IMR-90 (cell line): ENCODE data around the gene LEF1. TPM values are rescaled to one million over a fixed set of nuclear protein-coding genes. Genes with fewer than 3 reads are reported as not detected.

Experiments used
- ATAC-seq: fragments of 200-7000 bp; cut with Tn5 transposase; 2 replicates; pipeline ENCODE4 v1.9.1; 2020; ENCODE audit warnings: low read depth, mild to moderate bottlenecking, moderate library complexity
- BruUV-seq: library from RNA; stranded (reverse); fragments of 400-500 nt; replicated peaks from 2 replicates; lab custom pipeline; 2021; lab: Mats Ljungman, UMichigan
- CTCF ChIA-PET: fragments of 300-600 bp; formaldehyde crosslinking; extraction: SDS; loops from one replicate; lab custom pipeline; 2021; ENCODE audit warnings: antibody characterized with exemption; lab: Yijun Ruan, JAX
- POLR2A ChIA-PET: fragments of 300-600 bp; sonication (Branson Sonifier 250); formaldehyde crosslinking; loops from one replicate; lab custom pipeline; 2022; ENCODE audit warnings: antibody characterized with exemption; ENCODE audit not compliant: unreplicated experiment; lab: Charles Lee
- DNase-seq: peaks from one replicate; pipeline ENCODE4 v3.0.0; 2013
- H2AFZ ChIP-seq: replicated peaks from 2 replicates; pipeline ENCODE3; 2013; ENCODE audit warnings: low read length, mild to moderate bottlenecking; ENCODE audit not compliant: poor library complexity
- H2AK5ac ChIP-seq: 2 replicates; pipeline ENCODE4 v1.6.1; 2013; ENCODE audit warnings: low read depth, low read length, inconsistent platforms
- H2AK9ac ChIP-seq: replicated peaks from 2 replicates; pipeline ENCODE3; 2013; ENCODE audit warnings: mild to moderate bottlenecking, low read depth, low read length, moderate library complexity; ENCODE audit not compliant: poor library complexity
- H2BK120ac ChIP-seq: 2 replicates; pipeline ENCODE4 v1.6.1; 2013; ENCODE audit warnings: low read depth, low read length, inconsistent platforms
- H2BK15ac ChIP-seq: 3 replicates; pipeline ENCODE4 v1.6.1; 2013; ENCODE audit warnings: low read depth, low read length, inconsistent platforms
- H2BK20ac ChIP-seq: 2 replicates; pipeline ENCODE4 v1.6.1; 2013; ENCODE audit warnings: low read depth, mild to moderate bottlenecking, inconsistent platforms, low read length, moderate library complexity
- H2BK5ac ChIP-seq: 2 replicates; pipeline ENCODE4 v1.6.1; 2013; ENCODE audit warnings: mild to moderate bottlenecking, low read depth, low read length, inconsistent platforms; ENCODE audit not compliant: poor library complexity, severe bottlenecking
- H3K14ac ChIP-seq: replicated peaks from 2 replicates; pipeline ENCODE4 v1.6.1; 2013; ENCODE audit warnings: low read depth, low read length, inconsistent platforms
- H3K18ac ChIP-seq: 2 replicates; pipeline ENCODE4 v1.6.1; 2013; ENCODE audit warnings: low read depth, low read length, control low read depth
- H3K23ac ChIP-seq: 2 replicates; pipeline ENCODE4 v1.6.1; 2013; ENCODE audit warnings: low read depth, low read length, inconsistent platforms
- H3K27ac ChIP-seq: 2 replicates; pipeline ENCODE4 v1.5.1; 2013; ENCODE audit warnings: mild to moderate bottlenecking, control low read depth, low read length; ENCODE audit not compliant: insufficient read depth
- H3K27me3 ChIP-seq: 2 replicates; pipeline ENCODE4 v1.6.1; 2013; ENCODE audit warnings: low read length; ENCODE audit not compliant: control insufficient read depth, insufficient read depth
- H3K36me3 ChIP-seq: 2 replicates; pipeline ENCODE4 v1.6.1; 2013; ENCODE audit warnings: low read length, mixed read lengths; ENCODE audit not compliant: control insufficient read depth, insufficient read depth
- H3K4ac ChIP-seq: 2 replicates; pipeline ENCODE4 v1.6.1; 2013; ENCODE audit warnings: low read depth, low read length, inconsistent platforms
- H3K4me1 ChIP-seq: 2 replicates; pipeline ENCODE4 v1.6.1; 2013; ENCODE audit warnings: low read length, mixed read lengths; ENCODE audit not compliant: control insufficient read depth, insufficient read depth
- H3K4me2 ChIP-seq: 2 replicates; pipeline ENCODE4 v1.6.1; 2013; ENCODE audit warnings: low read depth, mild to moderate bottlenecking, control low read depth, low read length, moderate library complexity
- H3K4me3 ChIP-seq: 2 replicates; pipeline ENCODE4 v1.5.1; 2013; ENCODE audit warnings: low read depth, mild to moderate bottlenecking, control low read depth, low read length, moderate library complexity; ENCODE audit not compliant: insufficient read depth
- H3K56ac ChIP-seq: 2 replicates; pipeline ENCODE4 v1.6.1; 2013; ENCODE audit warnings: low read length, inconsistent platforms; ENCODE audit not compliant: insufficient read depth; ENCODE audit errors: extremely low read depth
- H3K79me1 ChIP-seq, 2 experiments: 2 replicates each; pipeline ENCODE4 v1.6.1; 2013; ENCODE audit warnings: low read length in 2 of 2, inconsistent platforms in 1 of 2, low read depth in 1 of 2
- H3K9ac ChIP-seq: 2 replicates; pipeline ENCODE4 v1.6.1; 2013; ENCODE audit warnings: low read depth, low read length, control low read depth
- H3K9me1 ChIP-seq: 2 replicates; pipeline ENCODE4 v1.6.1; 2013; ENCODE audit warnings: low read length, inconsistent platforms; ENCODE audit not compliant: insufficient read depth
- H3K9me3 ChIP-seq: 2 replicates; pipeline ENCODE4 v1.6.1; 2013; ENCODE audit warnings: low read length; ENCODE audit not compliant: control insufficient read depth, insufficient read depth
- H4K20me1 ChIP-seq: 2 replicates; pipeline ENCODE4 v1.6.1; 2013; ENCODE audit warnings: low read length, inconsistent platforms; ENCODE audit not compliant: insufficient read depth
- H4K5ac ChIP-seq: 2 replicates; pipeline ENCODE4 v1.6.1; 2013; ENCODE audit warnings: mild to moderate bottlenecking, low read depth, low read length, control low read depth
- H4K8ac ChIP-seq, 2 experiments: 2 replicates each; pipeline ENCODE4 v1.6.1; 2013; ENCODE audit warnings: low read depth in 2 of 2, low read length in 2 of 2, control low read depth in 1 of 2, inconsistent platforms in 1 of 2
- H4K91ac ChIP-seq: 2 replicates; pipeline ENCODE4 v1.6.1; 2013; ENCODE audit warnings: low read depth, low read length, inconsistent platforms; ENCODE audit not compliant: insufficient read depth
- CEBPB ChIP-seq: IDR thresholded peaks from 2 replicates; pipeline ENCODE4 v1.6.1; 2012; ENCODE audit warnings: low read depth, low read length, improper control_type of control experiment
- POLR2A ChIP-seq: IDR thresholded peaks from 2 replicates; pipeline ENCODE4 v1.6.1; 2012; ENCODE audit warnings: mild to moderate bottlenecking, low read depth, low read length
- WGBS, 2 experiments: methylation state at CpG; one replicate each; pipeline versions ENCODE4 v1.1.5 to v1.1.7; 2013; ENCODE audit warnings: missing lambda C conversion rate in 2 of 2; ENCODE audit not compliant: insufficient read length in 1 of 2; ENCODE audit errors: extremely low coverage in 2 of 2; 5-methylcytosine and 5-hydroxymethylcytosine counted together
- dilution Hi-C: fragments of 300-500 bp; cut with HindIII; formaldehyde crosslinking; loops from one replicate; pipeline ENCODE4 v1.14.3; 2018; ENCODE audit warnings: low sequenced_read_pairs; ENCODE audit not compliant: unreplicated experiment
- in situ Hi-C: fragments of 300-500 bp; cut with MboI; formaldehyde crosslinking; loops from 3 replicates; pipeline ENCODE4 v1.14.3; 2019; ENCODE audit warnings: low sequenced_read_pairs, inconsistent platforms, mixed read lengths
- intact Hi-C: fragments of 100-400 bp; cut with micrococcal nuclease; formaldehyde crosslinking; loops from 2 replicates; pipeline ENCODE4 v1.10.0; 2022
- polyA plus RNA-seq, 3 experiments: library from polyadenylated mRNA; depleted of rRNA; stranded (reverse); fragments of >200 nt; gene quantifications; 2 replicates each; pipeline ENCODE4 v1.2.3, GENCODE V29; 2012; ENCODE audit warnings: low replicate concordance in 1 of 3
- total RNA-seq: library from RNA; depleted of rRNA; stranded (reverse); fragments of >200 nt; gene quantifications from 2 replicates; pipeline ENCODE4 v1.2.3, GENCODE V29; 2012

The LEF1 gene
- total and polyA plus RNA-seq, 2 of the 4 experiments (the other 2 are of a cell fraction), result 1.7 to 1.8 TPM

DNA sequence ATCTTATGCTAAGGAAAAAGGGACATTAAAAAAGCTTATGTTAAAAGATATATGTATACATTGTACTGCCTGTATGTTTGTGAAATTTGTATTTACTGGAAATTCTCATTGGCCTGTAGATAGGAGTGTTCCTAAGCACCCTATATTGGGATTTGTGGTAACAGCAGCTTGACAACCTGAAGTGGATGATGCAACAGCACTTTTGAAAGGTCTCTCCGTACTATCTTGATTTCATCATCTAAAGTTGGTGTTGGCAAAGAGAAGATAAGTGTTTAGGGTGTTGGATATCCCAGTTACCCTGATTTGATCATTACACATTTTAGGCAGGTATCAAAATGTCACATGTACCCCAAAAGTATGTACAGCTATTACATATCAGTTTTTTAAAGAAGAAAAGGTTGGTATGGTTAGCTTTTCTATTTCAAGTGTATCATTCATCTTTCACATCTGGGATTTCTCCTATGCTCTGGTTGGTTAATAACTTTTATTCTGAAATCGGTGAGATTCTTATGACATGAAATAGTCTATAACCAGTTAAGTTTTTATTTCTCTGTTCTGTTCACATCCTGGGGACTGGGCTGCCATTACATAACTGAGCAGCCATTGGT, 168.7 kb downstream of the LEF1 start:
- intact Hi-C loops, result loop anchor here (10.0 kb wide), 1 partner anchor 245 kb away; no protein-coding TSS in a partner anchor
- CTCF ChIA-PET, result no interaction called here

More for the DNA sequence above, 168.7 kb downstream of the LEF1 start:
- Histone ChIP-seq H3K4ac (no peak overlapping the region), H3K18ac (no peak overlapping the region), H4K8ac (no peak overlapping the region), H2AK5ac (no peak overlapping the region), H2BK5ac (no peak overlapping the region), H3K14ac (no peak overlapping the region), H3K79me1 (peaks cover 4 to 25% of the 10 kb centered on the region in 2 experiments; a peak in 3 of 4 replicates), H2BK20ac (no peak overlapping the region), H2BK120ac (no peak overlapping the region), H3K9ac (no peak overlapping the region), H2AFZ (no peak overlapping the region), H4K5ac (no peak overlapping the region), H3K36me3 (no peaks in the 10 kb centered on the region), H3K23ac (no peak overlapping the region), H2BK15ac (no peak overlapping the region), H3K4me2 (no peak overlapping the region), H2AK9ac (no peak overlapping the region), H3K9me1 (peaks cover 19% of the 10 kb centered on the region), H3K9me3 (no peaks in the 10 kb centered on the region), H4K20me1 (peaks cover 14% of the 10 kb centered on the region; the same call in 1 of the 2 replicates), H3K27me3 (no peaks in the 10 kb centered on the region), H4K91ac (no peak overlapping the region), H3K56ac (no peak overlapping the region), H3K27ac (no peak overlapping the region), H3K4me3 (no peak overlapping the region), H3K4me1 (peaks cover 8% of the 10 kb centered on the region)
- no TSS peak for BruUV-seq
- DNase-seq (no peak), ATAC-seq (no peak)
- in situ Hi-C loops (no loop called here), dilution Hi-C loops (no loop called here)
- POLR2A ChIA-PET, result no interaction called here
- TF ChIP-seq CEBPB (peak; percentile 70), POLR2A (no peak)
- WGBS, 2 experiments, result no CpG with 5 or more reads among the region's 2 CpGs
